HepG2 (cell line): ENCODE measurements around the gene MEGF6.

Experiments
- ARNT ChIP-seq: fragments of 450-650 bp; IDR thresholded peaks from 2 replicates; pipeline ENCODE4 v1.6.1; 2017
- EED ChIP-seq: sonication (generic); formaldehyde crosslinking; IDR thresholded peaks from 2 replicates; pipeline ENCODE4 v1.5.0; 2020; ENCODE audit warnings: mild to moderate bottlenecking, missing genetic modification reagents
- ELF4 ChIP-seq: sonication (generic); formaldehyde crosslinking; IDR thresholded peaks from 2 replicates; pipeline ENCODE4 v1.5.0; 2020; ENCODE audit warnings: missing genetic modification reagents, mild to moderate bottlenecking, moderate library complexity, borderline replicate concordance
- EZH2 ChIP-seq: conservative IDR thresholded peaks from 2 replicates; pipeline ENCODE4 v1.6.1; 2012; ENCODE audit warnings: mild to moderate bottlenecking, low read depth, low read length, moderate library complexity
- FOSL1 ChIP-seq: sonication (generic); formaldehyde crosslinking; IDR thresholded peaks from 2 replicates; pipeline ENCODE4 v1.9.0; 2021; ENCODE audit warnings: missing genetic modification reagents, borderline replicate concordance

DNA sequence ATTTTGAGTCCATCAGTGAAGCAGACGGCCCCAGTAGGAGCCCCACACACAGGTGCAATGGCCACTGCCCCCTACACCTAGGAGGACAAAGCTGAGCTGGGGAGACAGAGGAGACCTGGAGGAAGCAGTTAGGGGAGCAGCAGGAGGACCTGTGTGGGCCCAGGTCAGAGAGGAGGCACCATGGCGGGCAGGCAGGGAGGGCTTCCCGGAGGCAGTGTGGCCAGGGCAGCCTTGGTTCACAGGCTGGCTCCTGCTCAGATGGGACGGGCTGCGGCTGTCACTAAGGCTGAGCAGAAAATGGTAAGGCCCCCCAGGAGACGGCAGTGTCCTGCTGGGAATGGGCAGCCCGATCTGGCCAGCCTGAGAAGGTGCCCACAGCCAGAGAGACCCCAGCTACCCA, 15.4 kb downstream of the MEGF6 start:
- TF ChIP-seq EZH2 (no peak), ELF4 (CRISPR knock-in tag) (no peak), FOSL1 (CRISPR knock-in tag) (no peak), EED (CRISPR knock-in tag) (no peak), ARNT (no peak)
